ENCODE measurements around the gene KLHL10. TPM values are rescaled to one million over a fixed set of nuclear protein-coding genes. Genes with fewer than 3 reads are reported as not detected.

KLHL10 gene
- total RNA-seq = under 1 TPM; 0.13 to 0.60 (median 0.23) TPM
- polyA plus RNA-seq = under 1 TPM; 0.21 to 0.57 TPM
- long read RNA-seq, donor 1, partial matches to known transcripts = 0 of 1 reads
- long read RNA-seq, donor 1, other reads (novel, unspliced or antisense) = 1 of 1 reads
- long read RNA-seq, donor 2 = 0 reads
- long read RNA-seq, donor 3 = 0 reads

DNA sequence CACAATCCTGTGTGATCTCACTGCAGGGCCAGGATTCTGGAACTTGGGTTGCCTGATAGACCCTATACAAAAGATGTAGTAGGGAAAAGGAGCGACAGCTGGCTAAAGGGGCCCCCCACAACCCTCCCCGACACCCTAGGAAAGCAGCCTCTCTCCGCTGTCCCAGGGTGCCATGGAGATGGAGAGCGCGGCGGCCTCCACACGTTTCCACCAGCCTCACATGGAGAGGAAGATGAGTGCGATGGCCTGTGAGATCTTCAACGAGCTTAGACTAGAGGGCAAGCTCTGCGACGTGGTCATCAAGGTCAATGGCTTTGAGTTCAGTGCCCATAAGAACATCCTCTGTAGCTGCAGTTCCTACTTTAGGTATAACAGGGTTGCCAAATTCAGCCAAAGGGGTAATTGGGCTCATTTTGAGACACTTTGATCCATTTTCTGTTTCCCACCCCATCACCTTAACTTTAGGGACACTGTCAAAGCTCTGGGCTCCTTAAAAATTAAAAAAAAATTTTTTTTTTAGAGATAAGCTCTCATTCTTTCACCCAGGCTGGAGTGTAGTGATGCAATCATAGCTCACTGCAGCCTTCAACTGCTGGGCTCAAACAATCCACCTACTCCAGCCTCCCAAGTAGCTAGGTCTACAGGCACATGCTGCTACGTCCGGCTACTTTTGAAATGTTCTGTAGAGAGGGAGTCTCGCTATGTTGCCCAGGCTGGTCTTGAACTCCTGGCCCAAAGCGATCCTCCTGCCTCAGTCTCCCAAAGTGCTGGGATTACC is at the start of gene KLHL10:
KLHL10 (plus strand) TSS at position 65 of the 778 bp plus-strand sequence; CDS start at position 173, 108 bp downstream.
- H3K27ac ChIP-seq = no peak within 1 kb of the TSS

DNA sequence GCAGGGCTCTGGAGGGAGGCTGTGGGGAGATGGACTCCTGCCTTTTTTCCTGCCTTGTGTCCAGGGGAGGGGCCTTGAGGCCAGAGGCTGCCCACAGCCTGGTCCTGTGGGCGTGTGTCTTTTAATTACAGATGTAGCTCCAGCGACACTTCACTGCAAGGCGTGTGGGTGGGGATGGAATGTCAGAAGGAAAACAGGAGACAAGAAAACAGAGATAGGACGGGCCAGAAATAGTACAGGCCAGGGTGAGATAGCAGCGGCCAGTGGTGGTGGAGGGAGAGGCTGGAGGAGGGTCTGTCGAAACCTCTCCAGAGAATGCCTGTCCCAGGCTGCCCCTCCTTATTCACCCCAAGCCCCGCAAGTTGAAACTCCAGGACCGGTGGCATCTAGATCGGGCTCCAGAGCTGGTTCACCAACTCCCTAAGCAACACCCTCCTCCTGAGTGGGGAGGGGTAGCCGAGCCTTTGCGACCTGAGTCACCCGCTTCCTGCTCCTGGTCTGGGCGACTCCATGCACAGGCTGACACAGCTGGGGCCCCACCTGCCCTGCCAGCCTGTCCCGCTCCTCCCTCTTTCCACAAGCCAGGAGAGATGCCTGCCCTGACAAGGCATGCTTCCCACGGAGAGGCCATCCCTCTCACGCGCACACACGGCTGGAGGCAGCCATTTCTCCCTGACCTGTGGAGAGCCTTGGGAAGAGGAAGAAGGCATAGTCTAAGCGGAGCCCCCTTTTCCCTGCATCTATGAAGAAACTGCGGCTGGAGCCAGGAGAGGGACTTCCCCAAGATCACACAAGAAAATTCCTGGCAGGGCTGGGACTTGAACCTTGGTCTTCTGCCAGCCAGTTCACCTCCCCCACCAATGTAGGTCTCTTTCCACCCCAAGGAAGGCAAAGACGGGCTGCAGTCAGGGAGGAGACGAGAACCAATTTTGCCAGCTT is 44.5 kb upstream of the KLHL10 start:
- Histone ChIP-seq H3K36me3 (no peaks in the 10 kb centered on the region), H3K4me1 (ENCODE audit: insufficient read depth) (peaks cover 23% of the 10 kb centered on the region), H3K9me3 (no peaks in the 10 kb centered on the region), H3K4me3 (no peak overlapping the region), H3K27me3 (no peaks in the 10 kb centered on the region), H3K27ac (peak overlapping the region; percentile 22 to 85)
- intact Hi-C loops (cut with DNase I) = no loop called here
- WGBS, 3 donors = 10 to 14% (median 10%) methylated on average over 21 to 22 of the region's 22 CpGs
- TF ChIP-seq CTCF (IDR thresholded peaks at IDR 0.05) = no peak
- no peak for TF ChIP-seq EP300 (IDR thresholded peaks at IDR 0.05)
- TF ChIP-seq POLR2A (IDR thresholded peaks at IDR 0.05) = no peak
- DNase-seq = peak; percentile 49 to 69 (median 61)

More for the DNA sequence above, at the start of gene KLHL10:
- peak in 2 of 5 donors; percentile 13 to 23 for DNase-seq
- TF ChIP-seq EP300 (IDR thresholded peaks at IDR 0.05) (no peak), CTCF (IDR thresholded peaks at IDR 0.05) (no peak), POLR2A (IDR thresholded peaks at IDR 0.05) (no peak)
- H3K36me3 ChIP-seq = no peaks in the 10 kb centered on the region
- no peak within 1 kb of the TSS for H3K4me3 ChIP-seq
- intact Hi-C loops (cut with DNase I) = no loop called here
- H3K27me3 ChIP-seq = no peaks in the 10 kb centered on the region
- 92 to 96% (median 93%) methylated on average over 15 of the region's 15 CpGs for WGBS, 3 donors
- peaks cover 4% of the 10 kb centered on the region for H3K4me1 ChIP-seq (ENCODE audit: insufficient read depth)
- no peaks in the 10 kb centered on the region for H3K9me3 ChIP-seq

DNA sequence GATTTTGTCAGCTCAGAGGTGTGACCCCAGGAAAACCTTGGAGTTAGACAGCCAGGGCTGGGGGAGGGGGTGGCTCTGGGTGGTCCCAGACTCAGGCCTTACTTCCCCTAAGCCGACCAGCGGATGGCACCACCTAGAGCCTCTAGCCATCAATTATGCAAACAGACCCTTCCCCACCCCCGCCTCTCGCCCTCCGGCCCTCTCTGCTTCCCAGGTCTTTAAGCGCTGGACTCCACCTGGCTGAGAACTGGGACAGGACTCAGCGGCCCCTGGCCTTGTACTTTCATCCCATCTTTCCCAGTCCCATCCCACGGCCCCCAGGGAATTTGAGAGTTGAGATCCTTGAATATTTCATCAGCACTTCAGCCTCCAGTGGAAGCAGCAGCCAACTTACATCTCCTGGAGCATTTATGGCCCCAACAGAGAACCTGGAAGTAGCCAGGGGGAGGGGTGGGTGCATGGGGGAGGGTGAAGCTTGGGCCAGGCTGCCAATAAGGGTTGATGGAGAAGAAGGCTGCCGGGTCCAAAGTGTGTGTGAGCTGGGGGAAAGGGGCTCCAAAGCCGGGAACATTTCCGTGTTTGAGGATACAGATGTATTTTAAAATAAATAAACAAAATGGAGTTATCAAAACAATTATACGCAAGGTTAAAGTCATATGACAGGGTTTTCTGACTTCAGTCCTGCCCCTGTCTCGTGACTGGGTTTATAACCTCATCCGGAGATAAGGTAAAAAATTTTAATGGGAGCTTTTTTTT is 43.7 kb upstream of the KLHL10 start:
- Histone ChIP-seq H3K36me3 (no peaks in the 10 kb centered on the region), H3K9me3 (no peaks in the 10 kb centered on the region), H3K4me1 (ENCODE audit: insufficient read depth) (peaks cover 23% of the 10 kb centered on the region), H3K27ac (peak overlapping the region; percentile 22 to 85), H3K27me3 (no peaks in the 10 kb centered on the region), H3K4me3 (no peak overlapping the region)
- intact Hi-C loops (cut with DNase I) = no loop called here
- 32 to 51% (median 47%) methylated on average over 14 of the region's 14 CpGs for WGBS, 3 donors
- peak in 4 of 5 donors; percentile 46 to 60 (median 54) for DNase-seq
- TF ChIP-seq EP300 (IDR thresholded peaks at IDR 0.05) (no peak), CTCF (IDR thresholded peaks at IDR 0.05) (no peak), POLR2A (IDR thresholded peaks at IDR 0.05) (no peak)

Data from ovary (tissue), 10 donors.